Lower leg skin (tissue), 4 donors: ENCODE data around the gene ZP1. TPM values are rescaled to one million over a fixed set of nuclear protein-coding genes. Genes with fewer than 3 reads are reported as not detected.
A peak's percentile ranks its signal among the peaks of the same experiment; 100 is the strongest.

Experiments
- DNase-seq, 2 donors: peaks; one replicate each; pipeline ENCODE4 v3.0.0-alpha.2; 2019; ENCODE audit warnings: low spot score in 2 of 2
- H3K4me3 ChIP-seq: fragments of 200-600 bp; sonication (generic); 2 replicates; pipeline ENCODE4 v1.5.1; 2017; ENCODE audit warnings: mild to moderate bottlenecking, low read depth; ENCODE audit not compliant: poor library complexity, severe bottlenecking
- CTCF ChIP-seq, 3 donors: fragments of 450-650 bp; IDR thresholded peaks; one replicate each; pipeline ENCODE4 v1.5.1; 2016; ENCODE audit warnings: antibody characterized with exemption in 3 of 3, mild to moderate bottlenecking in 3 of 3, moderate library complexity in 2 of 3
- POLR2A ChIP-seq, 2 donors: fragments of 450-650 bp; IDR thresholded peaks; one replicate each; pipeline ENCODE4 v1.6.1; 2016 to 2017; ENCODE audit warnings: antibody characterized with exemption in 2 of 2, mild to moderate bottlenecking in 1 of 2, moderate library complexity in 1 of 2
- WGBS, 2 donors: methylation state at CpG; one replicate each; pipeline ENCODE4 v1.1.5; 2018; 5-methylcytosine and 5-hydroxymethylcytosine counted together
- intact Hi-C: fragments of 100-400 bp; cut with DNase I; formaldehyde crosslinking; loops from one replicate; pipeline ENCODE4 v1.15.0; 2023; ENCODE audit warnings: low total_unique reads
- total RNA-seq, 4 donors: library from RNA; depleted of rRNA; stranded (reverse); fragments of >200 nt; gene quantifications; one replicate each; pipeline ENCODE4 v1.1.0, GENCODE V29; 2016

ZP1 gene
- total RNA-seq, 4 donors from 2014 or later: 0.25 to 0.26 TPM; not detected in 2

GRCh38 chr11:60862171-60862570 lies 5.2 kb upstream of the ZP1 start:
- no peak for TF ChIP-seq POLR2A (IDR thresholded peaks at IDR 0.05)
- no peak for TF ChIP-seq CTCF (IDR thresholded peaks at IDR 0.05)
- H3K4me3 ChIP-seq: no peak overlapping the region
- DNase-seq: peak in 1 of 2 donors; percentile 69

GRCh38 chr11:60863550-60864521 lies 3.5 kb upstream of the ZP1 start:
- TF ChIP-seq POLR2A (IDR thresholded peaks at IDR 0.05) (no peak), CTCF (IDR thresholded peaks at IDR 0.05) (no peak)
- H3K4me3 ChIP-seq: no peak overlapping the region
- intact Hi-C loops: no loop called here
- DNase-seq: peak in 1 of 2 donors; percentile 52
- 74 to 79% methylated on average over 16 of the region's 16 CpGs for WGBS, 2 donors

More at GRCh38 chr11:60862171-60862570, 5.2 kb upstream of the ZP1 start:
- intact Hi-C loops: no loop called here
- 88 to 94% methylated on average over 9 of the region's 9 CpGs for WGBS, 2 donors

GRCh38 chr11:60864856-60865513 lies 2.4 kb upstream of the ZP1 start:
- intact Hi-C loops: no loop called here
- WGBS, 2 donors: 61 to 63% methylated on average over 7 of the region's 7 CpGs
- TF ChIP-seq POLR2A (IDR thresholded peaks at IDR 0.05) (no peak), CTCF (IDR thresholded peaks at IDR 0.05) (no peak)
- no peak overlapping the region for H3K4me3 ChIP-seq
- DNase-seq: peak in 1 of 2 donors; percentile 50

- WGBS, 2 donors: 80 to 85% methylated on average over 10 of the region's 10 CpGs
- TF ChIP-seq CTCF (IDR thresholded peaks at IDR 0.05) (no peak), POLR2A (IDR thresholded peaks at IDR 0.05) (no peak)
- DNase-seq: peak in 1 of 2 donors; percentile 53
Measured at GRCh38 chr11:60867871-60868681, 734 bp downstream of the ZP1 start.

GRCh38 chr11:60868682-60869450 lies 1.5 kb downstream of the ZP1 start:
- peak in 1 of 2 donors; percentile 72 for DNase-seq

More at GRCh38 chr11:60867871-60868681, 734 bp downstream of the ZP1 start:
- intact Hi-C loops: no loop called here
- H3K4me3 ChIP-seq: no peak overlapping the region

More at GRCh38 chr11:60868682-60869450, 1.5 kb downstream of the ZP1 start:
- 79 to 87% methylated on average over 10 of the region's 10 CpGs for WGBS, 2 donors
- intact Hi-C loops: no loop called here
- TF ChIP-seq POLR2A (IDR thresholded peaks at IDR 0.05) (no peak), CTCF (IDR thresholded peaks at IDR 0.05) (no peak)
- H3K4me3 ChIP-seq: no peak overlapping the region
